ENCODE data around the gene CD40LG.

The CD40LG gene

GRCh38 chrX:136674270-136674985 lies 26.5 kb downstream of the CD40LG start:
- TF ChIP-seq POLR2A (IDR thresholded peaks at IDR 0.05; ENCODE audit: low read depth, low read length) (no peak), POLR2AphosphoS5 (IDR thresholded peaks at IDR 0.05; ENCODE audit: low read depth, low read length) (no peak), TAF1 (IDR thresholded peaks at IDR 0.05; ENCODE audit: borderline replicate concordance, low read depth, low read length) (no peak)
- FAIRE-seq: peak; percentile 53
- no peak for DNase-seq (ENCODE audit: insufficient read length)

- no peak for DNase-seq (ENCODE audit: insufficient read length)
- FAIRE-seq: no peak
- TF ChIP-seq TAF1 (IDR thresholded peaks at IDR 0.05; ENCODE audit: borderline replicate concordance, low read depth, low read length) (no peak), POLR2AphosphoS5 (IDR thresholded peaks at IDR 0.05; ENCODE audit: low read depth, low read length) (no peak), POLR2A (IDR thresholded peaks at IDR 0.05; ENCODE audit: low read depth, low read length) (no peak)
Observed at GRCh38 chrX:136679531-136679930, 31.6 kb downstream of the CD40LG start.

GRCh38 chrX:136684120-136684519 lies 36.2 kb downstream of the CD40LG start:
- no peak for TF ChIP-seq TAF1 (IDR thresholded peaks at IDR 0.05; ENCODE audit: borderline replicate concordance, low read depth, low read length)
- TF ChIP-seq POLR2A (IDR thresholded peaks at IDR 0.05; ENCODE audit: low read depth, low read length): no peak
- no peak for TF ChIP-seq POLR2AphosphoS5 (IDR thresholded peaks at IDR 0.05; ENCODE audit: low read depth, low read length)
- no peak for FAIRE-seq
- DNase-seq (ENCODE audit: insufficient read length): no peak

- TF ChIP-seq TAF1 (IDR thresholded peaks at IDR 0.05; ENCODE audit: borderline replicate concordance, low read depth, low read length) (no peak), POLR2AphosphoS5 (IDR thresholded peaks at IDR 0.05; ENCODE audit: low read depth, low read length) (no peak)
- FAIRE-seq (peak; percentile 86), DNase-seq (ENCODE audit: insufficient read length) (no peak)
Observed at GRCh38 chrX:136687457-136687856, 39.5 kb downstream of the CD40LG start.

GRCh38 chrX:136689436-136689835 lies 41.5 kb downstream of the CD40LG start:
- no peak for DNase-seq (ENCODE audit: insufficient read length)
- FAIRE-seq: peak; percentile 44
- no peak for TF ChIP-seq POLR2A (IDR thresholded peaks at IDR 0.05; ENCODE audit: low read depth, low read length)
- TF ChIP-seq POLR2AphosphoS5 (IDR thresholded peaks at IDR 0.05; ENCODE audit: low read depth, low read length): no peak
- no peak for TF ChIP-seq TAF1 (IDR thresholded peaks at IDR 0.05; ENCODE audit: borderline replicate concordance, low read depth, low read length)

- no peak for TF ChIP-seq POLR2AphosphoS5 (IDR thresholded peaks at IDR 0.05; ENCODE audit: low read depth, low read length)
- no peak for TF ChIP-seq POLR2A (IDR thresholded peaks at IDR 0.05; ENCODE audit: low read depth, low read length)
- TF ChIP-seq TAF1 (IDR thresholded peaks at IDR 0.05; ENCODE audit: borderline replicate concordance, low read depth, low read length): no peak
- DNase-seq (ENCODE audit: insufficient read length): no peak
- FAIRE-seq: peak; percentile 17
Observed at GRCh38 chrX:136691028-136691809, 43.3 kb downstream of the CD40LG start.

- TF ChIP-seq POLR2A (IDR thresholded peaks at IDR 0.05; ENCODE audit: low read depth, low read length) (no peak), TAF1 (IDR thresholded peaks at IDR 0.05; ENCODE audit: borderline replicate concordance, low read depth, low read length) (no peak), POLR2AphosphoS5 (IDR thresholded peaks at IDR 0.05; ENCODE audit: low read depth, low read length) (no peak)
- FAIRE-seq (no peak), DNase-seq (ENCODE audit: insufficient read length) (no peak)
Observed at GRCh38 chrX:136692271-136692670, 44.3 kb downstream of the CD40LG start.

- TF ChIP-seq TAF1 (IDR thresholded peaks at IDR 0.05; ENCODE audit: borderline replicate concordance, low read depth, low read length) (no peak), POLR2A (IDR thresholded peaks at IDR 0.05; ENCODE audit: low read depth, low read length) (no peak), POLR2AphosphoS5 (IDR thresholded peaks at IDR 0.05; ENCODE audit: low read depth, low read length) (no peak)
- FAIRE-seq (peak; percentile 96), DNase-seq (ENCODE audit: insufficient read length) (no peak)
Observed at GRCh38 chrX:136694431-136695087, 46.6 kb downstream of the CD40LG start.

GRCh38 chrX:136697156-136697555 lies 49.2 kb downstream of the CD40LG start:
- DNase-seq (ENCODE audit: insufficient read length) (no peak), FAIRE-seq (no peak)
- no peak for TF ChIP-seq TAF1 (IDR thresholded peaks at IDR 0.05; ENCODE audit: borderline replicate concordance, low read depth, low read length)
- no peak for TF ChIP-seq POLR2A (IDR thresholded peaks at IDR 0.05; ENCODE audit: low read depth, low read length)
- TF ChIP-seq POLR2AphosphoS5 (IDR thresholded peaks at IDR 0.05; ENCODE audit: low read depth, low read length): no peak

GRCh38 chrX:136708348-136708747 lies 60.4 kb downstream of the CD40LG start:
- peak; percentile 94 for FAIRE-seq
- TF ChIP-seq POLR2AphosphoS5 (IDR thresholded peaks at IDR 0.05; ENCODE audit: low read depth, low read length) (no peak), TAF1 (IDR thresholded peaks at IDR 0.05; ENCODE audit: borderline replicate concordance, low read depth, low read length) (no peak)
- DNase-seq (ENCODE audit: insufficient read length): no peak

Measured in GM12892 (cell line).